Ishikawa (cell line): ENCODE measurements around the gene KMT2E.

Experiments
- CEBPB ChIP-seq: IDR thresholded peaks from 2 replicates; pipeline ENCODE4 v1.6.1; 2012
- CREB1 ChIP-seq: IDR thresholded peaks from 2 replicates; pipeline ENCODE4 v1.6.1; 2012; ENCODE audit warnings: low read depth
- EP300 ChIP-seq: IDR thresholded peaks from 2 replicates; pipeline ENCODE4 v1.6.1; 2012; ENCODE audit warnings: borderline replicate concordance
- MAX ChIP-seq: IDR thresholded peaks from 2 replicates; pipeline ENCODE4 v1.6.1; 2012
- REST ChIP-seq: IDR thresholded peaks from 2 replicates; pipeline ENCODE4 v1.6.1; 2012; ENCODE audit warnings: low read depth, mild to moderate bottlenecking
- TCF12 ChIP-seq: IDR thresholded peaks from 2 replicates; pipeline ENCODE4 v1.6.1; 2012; ENCODE audit warnings: low read depth
- TEAD4 ChIP-seq: IDR thresholded peaks from 2 replicates; pipeline ENCODE4 v1.6.1; 2012
- USF1 ChIP-seq: IDR thresholded peaks from 2 replicates; pipeline ENCODE4 v1.6.1; 2012
- YY1 ChIP-seq: IDR thresholded peaks from 2 replicates; pipeline ENCODE4 v1.6.1; 2012; ENCODE audit warnings: low read depth

GRCh38 chr7:105094966-105095365 lies 81.0 kb downstream of the KMT2E start:
- no peak for TF ChIP-seq MAX
- TF ChIP-seq EP300: no peak
- no peak for TF ChIP-seq TCF12
- TF ChIP-seq USF1: no peak
- TF ChIP-seq REST: no peak
- no peak for TF ChIP-seq TEAD4
- no peak for TF ChIP-seq CEBPB
- TF ChIP-seq CREB1: no peak
- TF ChIP-seq YY1: no peak
